WI38 (cell line): Measurements from ENCODE around the gene FREM2.

Experiments
- H3K4me3 ChIP-seq: 2 replicates; pipeline ENCODE4 v1.5.1; 2011; ENCODE audit warnings: low read depth, mild to moderate bottlenecking, control low read depth, low read length
- CTCF ChIP-seq: IDR thresholded peaks from 2 replicates; pipeline ENCODE4 v1.5.1; 2012; ENCODE audit warnings: low read depth, mild to moderate bottlenecking, control low read depth, low read length

Gene FREM2

GRCh38 chr13:38854226-38854625 lies 167.3 kb downstream of the FREM2 start:
- no peak for TF ChIP-seq CTCF
- H3K4me3 ChIP-seq, result no peak overlapping the region

GRCh38 chr13:38856065-38856464 lies 169.2 kb downstream of the FREM2 start:
- no peak overlapping the region for H3K4me3 ChIP-seq
- no peak for TF ChIP-seq CTCF

- TF ChIP-seq CTCF, result no peak
- no peak overlapping the region for H3K4me3 ChIP-seq
These were observed 175.6 kb downstream of the FREM2 start for GRCh38 chr13:38862443-38862842.

- H3K4me3 ChIP-seq, result no peak overlapping the region
- TF ChIP-seq CTCF, result no peak
These were observed 176.7 kb downstream of the FREM2 start for GRCh38 chr13:38863536-38863935.

- H3K4me3 ChIP-seq, result no peak overlapping the region
- TF ChIP-seq CTCF, result no peak
These were observed 179.8 kb downstream of the FREM2 start for GRCh38 chr13:38866649-38867048.

GRCh38 chr13:38868399-38868798 lies 181.5 kb downstream of the FREM2 start:
- H3K4me3 ChIP-seq, result no peak overlapping the region
- TF ChIP-seq CTCF, result no peak

GRCh38 chr13:38868870-38869269 lies 182.0 kb downstream of the FREM2 start:
- TF ChIP-seq CTCF, result no peak
- H3K4me3 ChIP-seq, result no peak overlapping the region
